K562 (cell line): ENCODE results near the gene SCN4B. TPM values are rescaled to one million over a fixed set of nuclear protein-coding genes. Genes with fewer than 3 reads are reported as not detected.

Source experiments
- ATAC-seq: fragments of 200-7000 bp; cut with Tn5 transposase; 3 replicates; pipeline ENCODE4 v1.9.1; 2020; ENCODE audit warnings: moderate library complexity
- BruUV-seq: library from RNA; stranded (reverse); fragments of 400-500 nt; replicated peaks from 2 replicates; lab custom pipeline; 2021; lab: Mats Ljungman, UMichigan
- CTCF ChIA-PET: fragments of 300-600 bp; formaldehyde crosslinking; extraction: SDS; loops from one replicate; lab custom pipeline; 2021; ENCODE audit warnings: low intra/inter-chr PET ratio; lab: Yijun Ruan, JAX
- POLR2A ChIA-PET: fragments of 300-600, 350-650 bp; sonication (Branson Sonifier 250); formaldehyde crosslinking; extraction: SDS; loops from one replicate; lab custom pipeline; 2021; ENCODE audit warnings: antibody characterized with exemption, inconsistent platforms; lab: Yijun Ruan, JAX
- DNase-seq, 4 experiments: peaks; one replicate each; pipeline versions ENCODE4 v3.0.0 to v3.0.0-alpha.2; 2011 to 2018; ENCODE audit warnings: low spot score in 3 of 4, mixed read lengths in 3 of 4; ENCODE audit errors: extremely low read depth in 1 of 4
- FAIRE-seq: peaks from 2 replicates; lab custom pipeline; 2011; peaks lifted over from hg19 to GRCh38; lab: Jason Lieb, UNC
- H2AFZ ChIP-seq: 2 replicates; pipeline ENCODE4 v1.6.0; 2011; ENCODE audit warnings: low read depth, low read length, control low read depth, inconsistent platforms
- H3K27ac ChIP-seq: fragments of 200-600 bp; 3 replicates; pipeline ENCODE4 v1.8.0; 2011; ENCODE audit warnings: low read depth, mild to moderate bottlenecking, control low read depth, inconsistent platforms, low read length, moderate library complexity, mixed read lengths; ENCODE audit errors: extremely low read depth
- H3K27me3 ChIP-seq, 2 experiments: fragments of 300-600 bp in 1 of 2; 2 replicates in 1 of 2; 3 replicates in 1 of 2; pipeline versions ENCODE4 v1.6.0 to v1.8.0; 2011; ENCODE audit warnings: inconsistent platforms in 2 of 2, low read length in 2 of 2, mild to moderate bottlenecking in 1 of 2, mixed read lengths in 1 of 2, moderate library complexity in 1 of 2; ENCODE audit not compliant: control insufficient read depth in 2 of 2, insufficient read depth in 2 of 2
- H3K36me3 ChIP-seq: fragments of 300-600 bp; 3 replicates; pipeline ENCODE4 v1.8.0; 2011; ENCODE audit warnings: mild to moderate bottlenecking, low read length, inconsistent platforms; ENCODE audit not compliant: control insufficient read depth, insufficient read depth
- H3K4me1 ChIP-seq, 2 experiments: fragments of 200-600 bp in 1 of 2; replicated peaks in 1 of 2; 2 replicates in 1 of 2; 3 replicates in 1 of 2; pipeline versions ENCODE4 v1.5.1 to v1.8.0; 2011; ENCODE audit warnings: inconsistent platforms in 2 of 2, low read length in 2 of 2, mild to moderate bottlenecking in 1 of 2, mixed read lengths in 1 of 2, moderate library complexity in 1 of 2; ENCODE audit not compliant: control insufficient read depth in 2 of 2, insufficient read depth in 2 of 2
- H3K4me2 ChIP-seq: 2 replicates; pipeline ENCODE4 v1.6.1; 2011; ENCODE audit warnings: low read length, control low read depth, inconsistent platforms, mixed read lengths; ENCODE audit not compliant: insufficient read depth
- H3K4me3 ChIP-seq: fragments of 200-600 bp; sonication (generic), shearing (Covaris generic); 2 replicates; pipeline ENCODE4 v1.5.1; 2016; ENCODE audit warnings: control low read depth, inconsistent platforms
- H3K79me2 ChIP-seq: fragments of 200-600 bp; 3 replicates; pipeline ENCODE4 v1.8.0; 2011; ENCODE audit warnings: low read length, inconsistent platforms; ENCODE audit not compliant: control insufficient read depth, insufficient read depth
- H3K9ac ChIP-seq, 2 experiments: 2 replicates each; pipeline versions ENCODE4 v1.6.0 to v1.6.1; 2011; ENCODE audit warnings: low read depth in 2 of 2, low read length in 2 of 2, control low read depth in 1 of 2, inconsistent platforms in 1 of 2, mild to moderate bottlenecking in 1 of 2, mixed read lengths in 1 of 2; ENCODE audit not compliant: insufficient read depth in 1 of 2
- H3K9me1 ChIP-seq: one replicate; pipeline ENCODE4 v1.6.0; 2011; ENCODE audit warnings: inconsistent platforms, mild to moderate bottlenecking, low read length, moderate library complexity; ENCODE audit not compliant: control insufficient read depth, insufficient read depth
- H3K9me3 ChIP-seq: replicated peaks from 2 replicates; pipeline ENCODE4 v1.5.1; 2011; ENCODE audit warnings: low read depth, low read length, inconsistent platforms; ENCODE audit not compliant: control insufficient read depth, insufficient read depth
- H4K20me1 ChIP-seq: replicated peaks from 2 replicates; pipeline ENCODE4 v1.6.1; 2011; ENCODE audit warnings: low read length, inconsistent platforms, mixed read lengths; ENCODE audit not compliant: control insufficient read depth, insufficient read depth
- HES1 ChIP-seq: fragments of 450-650 bp; IDR thresholded peaks from 2 replicates; pipeline ENCODE4 v1.6.1; 2016; ENCODE audit warnings: low read depth, mild to moderate bottlenecking, moderate library complexity
- HMG20B ChIP-seq: fragments of 250-450 bp; sonication (Bioruptor Pico); IDR thresholded peaks from 2 replicates; pipeline ENCODE4 v1.5.0; 2021; ENCODE audit warnings: mild to moderate bottlenecking
- HOMEZ ChIP-seq: fragments of 250-450 bp; sonication (Bioruptor Pico); IDR thresholded peaks from 2 replicates; pipeline ENCODE4 v1.4.0; 2020; ENCODE audit warnings: mild to moderate bottlenecking, moderate library complexity
- KAT2B ChIP-seq: IDR thresholded peaks from one replicate; pipeline ENCODE4 v1.6.1; 2012; ENCODE audit warnings: low read depth, mild to moderate bottlenecking, control low read depth, inconsistent platforms, low read length, moderate library complexity
- KAT7 ChIP-seq: sonication (generic); formaldehyde crosslinking; IDR thresholded peaks from 2 replicates; pipeline ENCODE4 v1.8.0; 2022; ENCODE audit warnings: missing genetic modification reagents, mild to moderate bottlenecking, borderline replicate concordance
- MCM3 ChIP-seq: fragments of 450-650 bp; IDR thresholded peaks from 2 replicates; pipeline ENCODE4 v1.6.1; 2016
- MED1 ChIP-seq: sonication (generic); formaldehyde crosslinking; IDR thresholded peaks from 2 replicates; pipeline ENCODE4 v1.8.1; 2023; ENCODE audit warnings: missing genetic modification reagents, borderline replicate concordance
- MEF2A ChIP-seq: IDR thresholded peaks from 2 replicates; pipeline ENCODE4 v1.6.1; 2011; ENCODE audit warnings: low read depth, mild to moderate bottlenecking, low read length, moderate library complexity; ENCODE audit not compliant: control insufficient read depth
- ZNF507 ChIP-seq: conservative IDR thresholded peaks from 2 replicates; pipeline ENCODE4 v1.6.1; 2017; ENCODE audit warnings: missing genetic modification characterization, missing compliant biosample characterization
- WGBS: fragments of 100-300 bp; shearing (Covaris generic); methylation state at CpG from one replicate; pipeline ENCODE4 v1.1.6; 2016; ENCODE audit warnings: low coverage, mixed read lengths; ENCODE audit not compliant: insufficient coverage; ENCODE audit errors: missing lambda C conversion rate; 5-methylcytosine and 5-hydroxymethylcytosine counted together
- in situ Hi-C: fragments of 300-500 bp; cut with MboI; formaldehyde crosslinking; loops from 4 replicates; pipeline ENCODE4 v1.15.0; 2018; ENCODE audit warnings: inconsistent platforms, mixed read lengths
- intact Hi-C: fragments of 100-400 bp; cut with micrococcal nuclease; formaldehyde crosslinking; loops from 2 replicates; pipeline ENCODE4 v1.14.2; 2022
- polyA plus RNA-seq, 8 experiments: library from polyadenylated mRNA; depleted of rRNA in 4 of 8; stranded (reverse) in 5 of 8; unstranded in 3 of 8; fragments of >200 nt; fragmentation: Nextera tagmentation in 2 of 8; fragmentation: Illumina TruSeq in 1 of 8; extraction: Ambion mirVana in 2 of 8; extraction: Trizol in 1 of 8; gene quantifications; 2 replicates each; pipeline versions ENCODE4 v1.2.1 to v1.2.3, GENCODE V29; 2011 to 2014; ENCODE audit warnings: inconsistent platforms in 1 of 8, missing spikeins in 1 of 8
- total RNA-seq, 7 experiments: library from RNA; depleted of rRNA in 6 of 7; stranded (reverse); fragments of >200 nt in 6 of 7; fragmentation: Illumina TruSeq in 2 of 7; extraction: Trizol in 2 of 7; gene quantifications; 2 replicates each; pipeline versions ENCODE4 v1.2.1 to v1.2.3, GENCODE V29; 2011 to 2021; ENCODE audit warnings: low replicate concordance in 1 of 7

The SCN4B gene
- total and polyA plus RNA-seq, 9 of the 15 experiments (the other 6 are each of a cell fraction or from before 2014, with no cell fraction given), result 0.03 TPM; not detected in 8

GRCh38 chr11:118193910-118194566, 41.4 kb upstream of the SCN4B start:
- ATAC-seq (no peak), DNase-seq (no peak), FAIRE-seq (no peak)
- intact Hi-C loops, result no loop called here
- POLR2A ChIA-PET, result interaction anchor here (0.6 kb wide), 1 partner anchor 9 kb away, joined by 4 read pairs; no protein-coding TSS in a partner anchor
- no peak overlapping the region for H3K9ac ChIP-seq
- H2AFZ ChIP-seq, result no peak overlapping the region
- no TSS peak for BruUV-seq
- no peaks in the 10 kb centered on the region for H3K79me2 ChIP-seq
- H3K9me3 ChIP-seq, result no peaks in the 10 kb centered on the region
- H4K20me1 ChIP-seq, result no peaks in the 10 kb centered on the region
- peaks cover 0 to 15% of the 10 kb centered on the region in 2 experiments; a peak in 3 of 5 replicates for H3K27me3 ChIP-seq
- no peak overlapping the region for H3K4me3 ChIP-seq
- no peak overlapping the region for H3K27ac ChIP-seq
- no peaks in the 10 kb centered on the region for H3K36me3 ChIP-seq
- H3K4me1 ChIP-seq, result 0 out of 5 replicates have a peak, but pooled peaks cover 0 to 3% of the 10 kb centered on the region in 2 experiments
- in situ Hi-C loops, result no loop called here
- H3K4me2 ChIP-seq, result no peak overlapping the region
- no peaks in the 10 kb centered on the region for H3K9me1 ChIP-seq
- CTCF ChIA-PET, result no interaction called here
- TF ChIP-seq MEF2A (no peak), HES1 (no peak), MCM3 (no peak), ZNF507 (tag) (no peak), MED1 (CRISPR knock-in tag) (no peak), KAT7 (CRISPR knock-in tag) (no peak), KAT2B (no peak), HOMEZ (CRISPR knock-in tag) (no peak), HMG20B (CRISPR knock-in tag) (no peak)
- WGBS, result 2% methylated on average over 6 of the region's 6 CpGs
